PC-3 (cell line): ENCODE data around the gene CTDNEP1.

Experiments used
- EZH2 ChIP-seq: fragments of 300-600 bp; sonication (generic); IDR thresholded peaks from one replicate; pipeline ENCODE4 v1.6.1; 2017; ENCODE audit warnings: antibody characterized with exemption, mild to moderate bottlenecking, low read length; ENCODE audit not compliant: unreplicated experiment
- EZH2phosphoT487 ChIP-seq: fragments of 300-600 bp; sonication (generic); IDR thresholded peaks from 2 replicates; pipeline ENCODE4 v1.6.1; 2018; ENCODE audit warnings: mild to moderate bottlenecking, antibody characterized with exemption, low read length, borderline replicate concordance
- TF ChIP-seq, protein P1 (sequence below): fragments of 300-600 bp; sonication (generic); conservative IDR thresholded peaks from 2 replicates; pipeline ENCODE4 v1.5.1; 2017; ENCODE audit warnings: antibody characterized with exemption, low read depth, mild to moderate bottlenecking, low read length

DNA sequence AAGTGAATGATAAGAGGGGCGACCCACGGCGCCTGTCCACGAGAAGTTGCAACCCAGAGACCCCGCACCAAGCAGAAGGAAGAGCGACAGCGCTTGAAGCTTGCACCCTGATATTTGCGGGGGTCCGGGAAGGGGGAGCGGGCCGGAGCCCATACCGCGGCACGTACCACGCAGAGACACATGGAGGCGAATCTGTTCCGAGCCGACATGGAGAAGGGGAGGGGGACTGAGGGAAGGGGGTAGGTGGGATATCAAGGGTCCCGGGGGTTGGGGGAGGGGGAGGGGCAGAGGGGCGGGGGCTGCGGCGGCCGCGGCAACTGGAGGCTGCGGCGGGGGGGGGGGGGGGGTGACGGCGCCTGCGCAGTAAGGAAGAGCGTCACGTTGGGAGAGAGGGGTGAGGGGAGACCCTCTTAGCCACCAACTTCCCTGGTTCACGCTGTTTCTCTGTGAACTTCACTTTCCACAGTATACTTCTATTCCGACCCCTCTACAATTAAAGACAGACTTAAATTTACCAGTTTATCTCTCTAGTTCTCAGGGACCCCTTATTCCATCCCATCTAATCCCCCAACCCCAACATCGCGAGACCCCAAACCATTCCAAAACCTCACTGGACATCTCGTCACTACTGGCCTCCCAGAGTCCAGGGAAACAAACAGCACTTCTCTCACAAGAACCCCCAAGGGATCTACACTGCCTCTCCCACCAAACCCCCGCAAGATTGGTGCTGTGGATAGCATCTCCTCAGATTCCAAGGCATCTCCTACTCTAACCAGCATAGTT, 39.9 kb downstream of the CTDNEP1 start:
- TF ChIP-seq, protein P1, sequence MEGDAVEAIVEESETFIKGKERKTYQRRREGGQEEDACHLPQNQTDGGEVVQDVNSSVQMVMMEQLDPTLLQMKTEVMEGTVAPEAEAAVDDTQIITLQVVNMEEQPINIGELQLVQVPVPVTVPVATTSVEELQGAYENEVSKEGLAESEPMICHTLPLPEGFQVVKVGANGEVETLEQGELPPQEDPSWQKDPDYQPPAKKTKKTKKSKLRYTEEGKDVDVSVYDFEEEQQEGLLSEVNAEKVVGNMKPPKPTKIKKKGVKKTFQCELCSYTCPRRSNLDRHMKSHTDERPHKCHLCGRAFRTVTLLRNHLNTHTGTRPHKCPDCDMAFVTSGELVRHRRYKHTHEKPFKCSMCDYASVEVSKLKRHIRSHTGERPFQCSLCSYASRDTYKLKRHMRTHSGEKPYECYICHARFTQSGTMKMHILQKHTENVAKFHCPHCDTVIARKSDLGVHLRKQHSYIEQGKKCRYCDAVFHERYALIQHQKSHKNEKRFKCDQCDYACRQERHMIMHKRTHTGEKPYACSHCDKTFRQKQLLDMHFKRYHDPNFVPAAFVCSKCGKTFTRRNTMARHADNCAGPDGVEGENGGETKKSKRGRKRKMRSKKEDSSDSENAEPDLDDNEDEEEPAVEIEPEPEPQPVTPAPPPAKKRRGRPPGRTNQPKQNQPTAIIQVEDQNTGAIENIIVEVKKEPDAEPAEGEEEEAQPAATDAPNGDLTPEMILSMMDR: no peak
- no peak for TF ChIP-seq EZH2
- no peak for TF ChIP-seq EZH2phosphoT487
